Measurements from ENCODE around the gene C11orf71. TPM values are rescaled to one million over a fixed set of nuclear protein-coding genes. Genes with fewer than 3 reads are reported as not detected.

C11orf71 gene
- total RNA-seq, 2 experiments from 2014 or later, result 7.5 to 7.6 TPM

Other genes with a start within 250 kb of the C11orf71 start
- not detected for gene NNMT, start 104.1 kb downstream of the C11orf71 start, total RNA-seq
- 10 to 100 TPM; 36.9 to 41.7 TPM for gene RBM7, start 155 bp upstream of the C11orf71 start, total RNA-seq
- 10 to 100 TPM; 51.1 to 51.4 TPM for gene REXO2, start 39.0 kb upstream of the C11orf71 start, total RNA-seq
- not detected for gene NXPE1, start 159.4 kb upstream of the C11orf71 start, total RNA-seq
- not detected for gene NXPE4, start 195.3 kb upstream of the C11orf71 start, total RNA-seq